HEK293 (cell line): ENCODE measurements around the gene PRKAG2.
A peak's percentile ranks its signal among the peaks of the same experiment; 100 is the strongest.

Experiments used
- CTCF ChIA-PET: fragments of 350-600 bp; formaldehyde crosslinking; extraction: SDS; loops from one replicate; lab custom pipeline; 2021; ENCODE audit warnings: antibody characterized with exemption; lab: Yijun Ruan, JAX
- POLR2A ChIA-PET: fragments of 300-600 bp; formaldehyde crosslinking; extraction: SDS; loops from one replicate; lab custom pipeline; 2020; ENCODE audit warnings: antibody characterized with exemption, inconsistent platforms; lab: Yijun Ruan, JAX
- H3K27ac ChIP-seq: fragments of 200-500 bp; sonication (Bioruptor generic); 2 replicates; pipeline ENCODE4 v1.5.1; 2014; ENCODE audit warnings: low read depth, low read length, control low read depth, inconsistent platforms; ENCODE audit errors: extremely low read depth
- H3K36me3 ChIP-seq, 2 experiments: fragments of 200-500 bp in 1 of 2; sonication (Bioruptor generic) in 1 of 2; 1 replicate in 1 of 2; 2 replicates in 1 of 2; pipeline ENCODE4 v1.5.1; 2014 to 2017; ENCODE audit warnings: inconsistent platforms in 2 of 2, low read length in 2 of 2; ENCODE audit not compliant: control insufficient read depth in 2 of 2, insufficient read depth in 1 of 2
- H3K4me1 ChIP-seq: fragments of 200-500 bp; sonication (Bioruptor generic); 2 replicates; pipeline ENCODE4 v1.5.1; 2014; ENCODE audit warnings: mild to moderate bottlenecking, low read length, inconsistent platforms; ENCODE audit not compliant: control insufficient read depth, insufficient read depth
- H3K4me3 ChIP-seq: 2 replicates; pipeline ENCODE4 v1.5.1; 2011; ENCODE audit warnings: low read depth, mild to moderate bottlenecking, control low read depth, low read length, moderate library complexity
- H3K9me3 ChIP-seq: fragments of 200-500 bp; sonication (Bioruptor generic); 2 replicates; pipeline ENCODE4 v1.5.1; 2014; ENCODE audit warnings: low read depth, low read length, inconsistent platforms; ENCODE audit not compliant: control insufficient read depth, insufficient read depth
- ATF2 ChIP-seq: fragments of 450-650 bp; formaldehyde crosslinking; IDR thresholded peaks from 2 replicates; pipeline ENCODE4 v1.5.1; 2016; ENCODE audit warnings: missing biosample characterization, missing genetic modification characterization, low read depth
- EGR2 ChIP-seq: fragments of 450-650 bp; formaldehyde crosslinking; IDR thresholded peaks from 2 replicates; pipeline ENCODE4 v1.5.1; 2016; ENCODE audit warnings: low read depth, missing biosample characterization, missing genetic modification characterization
- GLIS2 ChIP-seq: fragments of 450-650 bp; formaldehyde crosslinking; IDR thresholded peaks from 2 replicates; pipeline ENCODE4 v1.5.1; 2016; ENCODE audit warnings: missing biosample characterization, missing genetic modification characterization
- HOXA7 ChIP-seq: sonication (generic); formaldehyde crosslinking; IDR thresholded peaks from 2 replicates; pipeline ENCODE4 v1.8.1; 2022; ENCODE audit warnings: missing genetic modification reagents, borderline replicate concordance
- HOXD13 ChIP-seq: sonication (generic); formaldehyde crosslinking; IDR thresholded peaks from 2 replicates; pipeline ENCODE4 v1.8.0; 2022; ENCODE audit warnings: missing genetic modification reagents, borderline replicate concordance
- KLF16 ChIP-seq: fragments of 450-650 bp; formaldehyde crosslinking; IDR thresholded peaks from 2 replicates; pipeline ENCODE4 v1.5.1; 2017; ENCODE audit warnings: missing biosample characterization, missing genetic modification characterization
- KLF8 ChIP-seq: fragments of 450-650 bp; formaldehyde crosslinking; IDR thresholded peaks from 2 replicates; pipeline ENCODE4 v1.5.1; 2016; ENCODE audit warnings: missing biosample characterization, missing genetic modification characterization
- MZF1 ChIP-seq: fragments of 450-650 bp; formaldehyde crosslinking; IDR thresholded peaks from 2 replicates; pipeline ENCODE4 v1.5.1; 2017; ENCODE audit warnings: missing biosample characterization, missing genetic modification characterization, borderline replicate concordance
- SALL2 ChIP-seq: fragments of 450-650 bp; formaldehyde crosslinking; IDR thresholded peaks from 2 replicates; pipeline ENCODE4 v1.5.0; 2017; ENCODE audit warnings: missing biosample characterization, mild to moderate bottlenecking, missing genetic modification characterization, borderline replicate concordance
- TCF7L2 ChIP-seq: IDR thresholded peaks from 2 replicates; pipeline ENCODE4 v1.6.1; 2011; ENCODE audit warnings: low read depth, mild to moderate bottlenecking, inconsistent platforms, low read length, moderate library complexity, borderline replicate concordance
- YY2 ChIP-seq: fragments of 450-650 bp; formaldehyde crosslinking; IDR thresholded peaks from 2 replicates; pipeline ENCODE4 v1.5.1; 2016; ENCODE audit warnings: missing biosample characterization, missing genetic modification characterization
- ZBTB7A ChIP-seq: fragments of 450-650 bp; formaldehyde crosslinking; IDR thresholded peaks from 2 replicates; pipeline ENCODE4 v1.5.1; 2016; ENCODE audit warnings: low read depth, missing biosample characterization, missing genetic modification characterization
- ZFHX2 ChIP-seq: fragments of 450-650 bp; formaldehyde crosslinking; conservative IDR thresholded peaks from 2 replicates; pipeline ENCODE4 v1.5.1; 2016; ENCODE audit warnings: missing biosample characterization, missing genetic modification characterization
- ZNF148 ChIP-seq: fragments of 450-650 bp; formaldehyde crosslinking; IDR thresholded peaks from 2 replicates; pipeline ENCODE4 v1.5.0; 2017; ENCODE audit warnings: missing biosample characterization, missing genetic modification characterization, borderline replicate concordance
- ZNF16 ChIP-seq: fragments of 450-650 bp; formaldehyde crosslinking; IDR thresholded peaks from 2 replicates; pipeline ENCODE4 v1.5.1; 2016; ENCODE audit warnings: low read depth, missing biosample characterization, missing genetic modification characterization
- ZNF223 ChIP-seq: fragments of 450-650 bp; formaldehyde crosslinking; IDR thresholded peaks from 2 replicates; pipeline ENCODE4 v1.5.1; 2016; ENCODE audit warnings: missing biosample characterization, missing genetic modification characterization
- ZNF280C ChIP-seq: fragments of 450-650 bp; formaldehyde crosslinking; IDR thresholded peaks from 2 replicates; pipeline ENCODE4 v1.5.1; 2016; ENCODE audit warnings: missing biosample characterization, missing genetic modification characterization
- ZNF292 ChIP-seq: fragments of 450-650 bp; formaldehyde crosslinking; IDR thresholded peaks from 2 replicates; pipeline ENCODE4 v1.5.1; 2016; ENCODE audit warnings: low read depth, missing biosample characterization, missing genetic modification characterization, borderline replicate concordance
- ZNF335 ChIP-seq: fragments of 450-650 bp; formaldehyde crosslinking; conservative IDR thresholded peaks from 2 replicates; pipeline ENCODE4 v1.5.1; 2016; ENCODE audit warnings: missing biosample characterization, missing genetic modification characterization
- ZNF350 ChIP-seq: fragments of 450-650 bp; formaldehyde crosslinking; IDR thresholded peaks from 2 replicates; pipeline ENCODE4 v1.5.0; 2017; ENCODE audit warnings: missing biosample characterization, mild to moderate bottlenecking, missing genetic modification characterization
- ZNF473 ChIP-seq: fragments of 450-650 bp; formaldehyde crosslinking; IDR thresholded peaks from 2 replicates; pipeline ENCODE4 v1.5.1; 2017; ENCODE audit warnings: missing biosample characterization, missing genetic modification characterization
- ZNF488 ChIP-seq: fragments of 450-650 bp; formaldehyde crosslinking; IDR thresholded peaks from 2 replicates; pipeline ENCODE4 v1.5.1; 2016; ENCODE audit warnings: missing biosample characterization, missing genetic modification characterization
- ZNF530 ChIP-seq: fragments of 450-650 bp; formaldehyde crosslinking; IDR thresholded peaks from 2 replicates; pipeline ENCODE4 v1.5.1; 2016; ENCODE audit warnings: low read depth, missing biosample characterization, missing genetic modification characterization
- ZNF670 ChIP-seq: fragments of 450-650 bp; formaldehyde crosslinking; IDR thresholded peaks from 2 replicates; pipeline ENCODE4 v1.5.1; 2016; ENCODE audit warnings: missing biosample characterization, missing genetic modification characterization, low read depth
- ZNF692 ChIP-seq: fragments of 450-650 bp; formaldehyde crosslinking; IDR thresholded peaks from 2 replicates; pipeline ENCODE4 v1.5.1; 2016; ENCODE audit warnings: missing biosample characterization, missing genetic modification characterization
- ZNF701 ChIP-seq: fragments of 450-650 bp; formaldehyde crosslinking; IDR thresholded peaks from 2 replicates; pipeline ENCODE4 v1.5.1; 2016; ENCODE audit warnings: missing biosample characterization, missing genetic modification characterization

PRKAG2 gene

GRCh38 chr7:151844825-151845200, 32.1 kb downstream of the PRKAG2 start (continued):
- no peak for TF ChIP-seq MZF1 (tag by site-specific recombination)
- no peak for TF ChIP-seq KLF16
- no peak for TF ChIP-seq ZNF350 (tag by site-specific recombination)
- no peak for TF ChIP-seq ZNF530 (tag by site-specific recombination)
- no peak for TF ChIP-seq EGR2
- no peak for TF ChIP-seq GLIS2 (tag by site-specific recombination)
- TF ChIP-seq HOXA7 (CRISPR knock-in tag), result no peak
- no peak for TF ChIP-seq ZNF148 (tag by site-specific recombination)
- TF ChIP-seq ZNF223 (tag by site-specific recombination), result no peak
- TF ChIP-seq, all 188 proteins: peak for 0

- H3K4me3 ChIP-seq, result no peak overlapping the region
- no peaks in the 10 kb centered on the region for H3K9me3 ChIP-seq
- no peak overlapping the region for H3K27ac ChIP-seq
- POLR2A ChIA-PET, result no interaction called here
- TF ChIP-seq SALL2 (no peak), EGR2 (peak; percentile 38; the same call in 1 of the 2 replicates), ZFHX2 (peak; percentile 36; the same call in 1 of the 2 replicates)
- TF ChIP-seq, all 188 proteins: peak for 2
- Histone ChIP-seq H3K36me3 (peaks cover 0 to 3% of the 10 kb centered on the region in 2 experiments; a peak in 1 of 3 replicates), H3K4me1 (no peaks in the 10 kb centered on the region)
- CTCF ChIA-PET, result no interaction called here
Measured at GRCh38 chr7:151844071-151844824, 32.7 kb downstream of the PRKAG2 start.

GRCh38 chr7:151843181-151843580, 33.7 kb downstream of the PRKAG2 start:
- no peaks in the 10 kb centered on the region for H3K4me1 ChIP-seq
- ChIA-PET CTCF (interaction anchor here (0.6 kb wide), 1 partner anchor 476 kb away, joined by 3 read pairs; no protein-coding TSS in a partner anchor), POLR2A (no interaction called here)
- no peak overlapping the region for H3K4me3 ChIP-seq
- H3K36me3 ChIP-seq, result peaks cover 0 to 3% of the 10 kb centered on the region in 2 experiments; a peak in 1 of 3 replicates
- no peak for TF ChIP-seq TCF7L2
- TF ChIP-seq HOXD13 (CRISPR knock-in tag), result no peak
- TF ChIP-seq ZNF701 (tag by site-specific recombination), result no peak
- TF ChIP-seq ATF2 (tag by site-specific recombination), result no peak
- TF ChIP-seq ZNF473 (tag by site-specific recombination), result no peak
- TF ChIP-seq ZNF692, result no peak
- TF ChIP-seq ZBTB7A (tag by site-specific recombination), result no peak
- no peak for TF ChIP-seq YY2 (tag by site-specific recombination)
- no peak for TF ChIP-seq ZNF670
- no peak for TF ChIP-seq KLF8 (tag by site-specific recombination)
- TF ChIP-seq ZNF16 (tag by site-specific recombination), result no peak
- no peak for TF ChIP-seq ZNF488 (tag by site-specific recombination)
- TF ChIP-seq ZNF280C, result no peak
- no peak for TF ChIP-seq ZNF335 (tag by site-specific recombination)
- TF ChIP-seq ZNF292 (tag by site-specific recombination), result no peak
- no peaks in the 10 kb centered on the region for H3K9me3 ChIP-seq
- H3K27ac ChIP-seq, result no peak overlapping the region
